ENCODE results near the gene EDAR.

DNA sequence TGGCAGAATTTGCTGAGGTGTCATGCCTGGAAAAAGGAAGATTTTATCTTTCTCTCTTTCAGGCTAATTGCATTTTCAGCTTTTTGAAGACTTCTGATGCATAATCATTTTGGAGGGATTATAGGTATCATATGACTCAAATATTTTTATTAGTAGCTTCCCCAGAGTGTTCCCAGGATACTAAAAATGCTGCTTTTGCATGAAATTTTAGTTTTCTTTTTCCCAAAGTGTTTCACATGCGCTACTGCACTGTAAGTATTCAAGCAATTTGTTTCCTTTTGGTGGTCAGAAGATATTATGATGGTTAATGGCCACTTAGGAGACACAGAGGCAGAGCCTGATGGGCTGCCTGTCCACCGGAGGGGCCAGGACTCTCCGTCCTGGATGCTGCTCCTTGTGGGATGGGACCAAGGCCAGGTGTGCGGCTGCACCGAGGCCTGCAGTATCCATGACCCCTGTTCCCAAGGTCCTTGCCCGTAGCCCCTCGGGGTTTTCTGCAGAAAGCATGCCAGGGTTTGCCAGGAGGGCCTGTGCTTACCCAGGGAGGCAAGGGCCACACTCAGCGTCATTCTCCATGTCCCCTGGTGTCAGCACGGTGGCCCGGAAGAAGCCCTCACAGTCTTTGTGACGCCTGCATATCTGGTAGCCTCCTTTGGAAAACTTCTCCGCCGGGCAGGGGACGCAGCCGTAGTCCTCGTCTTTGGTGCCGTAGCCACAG is 60.2 kb downstream of the EDAR start:
- TF ChIP-seq EP300 (IDR thresholded peaks at IDR 0.05) (no peak), POLR2A (IDR thresholded peaks at IDR 0.05) (no peak), POLR2AphosphoS5 (IDR thresholded peaks at IDR 0.05) (no peak)
- TF ChIP-seq, protein P1, sequence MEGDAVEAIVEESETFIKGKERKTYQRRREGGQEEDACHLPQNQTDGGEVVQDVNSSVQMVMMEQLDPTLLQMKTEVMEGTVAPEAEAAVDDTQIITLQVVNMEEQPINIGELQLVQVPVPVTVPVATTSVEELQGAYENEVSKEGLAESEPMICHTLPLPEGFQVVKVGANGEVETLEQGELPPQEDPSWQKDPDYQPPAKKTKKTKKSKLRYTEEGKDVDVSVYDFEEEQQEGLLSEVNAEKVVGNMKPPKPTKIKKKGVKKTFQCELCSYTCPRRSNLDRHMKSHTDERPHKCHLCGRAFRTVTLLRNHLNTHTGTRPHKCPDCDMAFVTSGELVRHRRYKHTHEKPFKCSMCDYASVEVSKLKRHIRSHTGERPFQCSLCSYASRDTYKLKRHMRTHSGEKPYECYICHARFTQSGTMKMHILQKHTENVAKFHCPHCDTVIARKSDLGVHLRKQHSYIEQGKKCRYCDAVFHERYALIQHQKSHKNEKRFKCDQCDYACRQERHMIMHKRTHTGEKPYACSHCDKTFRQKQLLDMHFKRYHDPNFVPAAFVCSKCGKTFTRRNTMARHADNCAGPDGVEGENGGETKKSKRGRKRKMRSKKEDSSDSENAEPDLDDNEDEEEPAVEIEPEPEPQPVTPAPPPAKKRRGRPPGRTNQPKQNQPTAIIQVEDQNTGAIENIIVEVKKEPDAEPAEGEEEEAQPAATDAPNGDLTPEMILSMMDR (IDR thresholded peaks at IDR 0.05), result no peak

Data from stomach (tissue), 4 donors.